HG03280 (cell line): ENCODE data around the gene RIPOR2.

Experiments used
- ATAC-seq: cut with Tn5 transposase; IDR thresholded peaks from one replicate; pipeline ENCODE4 v1.9.1; 2021; ENCODE audit warnings: mild to moderate bottlenecking, moderate library complexity; ENCODE audit not compliant: unreplicated experiment

Gene RIPOR2

GRCh38 chr6:24907919-24908649 lies 27.7 kb downstream of the RIPOR2 start:
- no peak for ATAC-seq

- ATAC-seq: no peak
Measured at GRCh38 chr6:24906314-24906713, 29.4 kb downstream of the RIPOR2 start.

GRCh38 chr6:24905483-24905882 lies 30.3 kb downstream of the RIPOR2 start:
- ATAC-seq: no peak

GRCh38 chr6:24903681-24904080 lies 32.1 kb downstream of the RIPOR2 start:
- no peak for ATAC-seq

GRCh38 chr6:24902782-24903181 lies 33.0 kb downstream of the RIPOR2 start:
- no peak for ATAC-seq

- ATAC-seq: no peak
Measured at GRCh38 chr6:24901698-24902328, 33.9 kb downstream of the RIPOR2 start.

- no peak for ATAC-seq
Measured at GRCh38 chr6:24900917-24901697, 34.7 kb downstream of the RIPOR2 start.

- ATAC-seq: no peak
Measured at GRCh38 chr6:24899997-24900325, 35.8 kb downstream of the RIPOR2 start.

GRCh38 chr6:24899136-24899996 lies 36.4 kb downstream of the RIPOR2 start:
- no peak for ATAC-seq

- no peak for ATAC-seq
Measured at GRCh38 chr6:24898676-24899075, 37.1 kb downstream of the RIPOR2 start.

- no peak for ATAC-seq
Measured at GRCh38 chr6:24897186-24897585, 38.6 kb downstream of the RIPOR2 start.

GRCh38 chr6:24893342-24893850 lies 42.4 kb downstream of the RIPOR2 start:
- ATAC-seq: no peak

- no peak for ATAC-seq
Measured at GRCh38 chr6:24891004-24891403, 44.8 kb downstream of the RIPOR2 start.

- ATAC-seq: no peak
Measured at GRCh38 chr6:24890471-24890870, 45.3 kb downstream of the RIPOR2 start.

GRCh38 chr6:24888715-24889370 lies 46.9 kb downstream of the RIPOR2 start:
- ATAC-seq: no peak

- no peak for ATAC-seq
Measured at GRCh38 chr6:24887545-24888140, 48.1 kb downstream of the RIPOR2 start.

- ATAC-seq: peak; percentile 60
Measured at GRCh38 chr6:24883618-24884017, 52.1 kb downstream of the RIPOR2 start.

- no peak for ATAC-seq
Measured at GRCh38 chr6:24882835-24883555, 52.8 kb downstream of the RIPOR2 start.

GRCh38 chr6:24882295-24882694 lies 53.5 kb downstream of the RIPOR2 start:
- no peak for ATAC-seq
